Esophagus squamous epithelium (tissue), 5 donors: ENCODE results near the gene MARCHF9. TPM values are rescaled to one million over a fixed set of nuclear protein-coding genes. Genes with fewer than 3 reads are reported as not detected.
A peak's percentile ranks its signal among the peaks of the same experiment; 100 is the strongest.

ENCODE experiments used
- DNase-seq: peaks from one replicate; lab custom pipeline; 2025; lab: John Stamatoyannopoulos, UW
- H3K27ac ChIP-seq, 4 donors: fragments of 200-600 bp; sonication (generic); one replicate each; pipeline ENCODE4 v1.5.1; 2016 to 2019; ENCODE audit warnings: mild to moderate bottlenecking in 1 of 4
- H3K27me3 ChIP-seq, 4 donors: fragments of 200-600 bp; sonication (generic); 1 replicate in 3 of 4; 2 replicates in 1 of 4; pipeline versions ENCODE4 v1.5.1 to v1.6.0; 2017 to 2021; ENCODE audit warnings: antibody characterized with exemption in 1 of 4
- H3K36me3 ChIP-seq, 3 donors: fragments of 200-600 bp; sonication (generic); one replicate each; pipeline ENCODE4 v1.5.1; 2016 to 2019
- H3K4me1 ChIP-seq, 3 donors: fragments of 200-600 bp; sonication (generic); one replicate each; pipeline ENCODE4 v1.5.1; 2017 to 2019
- H3K4me3 ChIP-seq, 4 donors: fragments of 200-600 bp; sonication (generic); 1 replicate in 3 of 4; 2 replicates in 1 of 4; pipeline ENCODE4 v1.5.1; 2016 to 2019; ENCODE audit warnings: mild to moderate bottlenecking in 2 of 4, moderate library complexity in 1 of 4
- H3K9me3 ChIP-seq, 3 donors: fragments of 200-600 bp; sonication (generic); one replicate each; pipeline ENCODE4 v1.5.1; 2016 to 2019
- POLR2A ChIP-seq, 4 donors: fragments of 450-650 bp; IDR thresholded peaks; one replicate each; pipeline ENCODE4 v1.6.1; 2017; ENCODE audit warnings: antibody characterized with exemption in 4 of 4, mild to moderate bottlenecking in 4 of 4, moderate library complexity in 3 of 4
- WGBS, 2 donors: methylation state at CpG; one replicate each; pipeline ENCODE4 v1.1.5; 2018; 5-methylcytosine and 5-hydroxymethylcytosine counted together
- intact Hi-C: fragments of 100-400 bp; cut with DNase I; formaldehyde crosslinking; loops from one replicate; pipeline ENCODE4 v1.15.0; 2022
- total RNA-seq, 4 donors: library from RNA; depleted of rRNA; stranded (reverse); fragments of >200 nt; gene quantifications; one replicate each; pipeline ENCODE4 v1.1.0, GENCODE V29; 2016
- TF ChIP-seq, protein P1 (sequence below), 6 experiments: fragments of 450-650 bp in 4 of 6; fragments of 200-600 bp in 2 of 6; sonication (generic) in 2 of 6; IDR thresholded peaks; one replicate each; pipeline ENCODE4 v1.5.1; 2016 to 2019; ENCODE audit warnings: antibody characterized with exemption in 6 of 6, mild to moderate bottlenecking in 4 of 6, moderate library complexity in 4 of 6
- donor health status: DM: yes; HTN: yes; CAD: no.

Gene MARCHF9
- total RNA-seq, 4 donors from 2014 or later, result 3.6 to 8.4 (median 5.3) TPM

DNA sequence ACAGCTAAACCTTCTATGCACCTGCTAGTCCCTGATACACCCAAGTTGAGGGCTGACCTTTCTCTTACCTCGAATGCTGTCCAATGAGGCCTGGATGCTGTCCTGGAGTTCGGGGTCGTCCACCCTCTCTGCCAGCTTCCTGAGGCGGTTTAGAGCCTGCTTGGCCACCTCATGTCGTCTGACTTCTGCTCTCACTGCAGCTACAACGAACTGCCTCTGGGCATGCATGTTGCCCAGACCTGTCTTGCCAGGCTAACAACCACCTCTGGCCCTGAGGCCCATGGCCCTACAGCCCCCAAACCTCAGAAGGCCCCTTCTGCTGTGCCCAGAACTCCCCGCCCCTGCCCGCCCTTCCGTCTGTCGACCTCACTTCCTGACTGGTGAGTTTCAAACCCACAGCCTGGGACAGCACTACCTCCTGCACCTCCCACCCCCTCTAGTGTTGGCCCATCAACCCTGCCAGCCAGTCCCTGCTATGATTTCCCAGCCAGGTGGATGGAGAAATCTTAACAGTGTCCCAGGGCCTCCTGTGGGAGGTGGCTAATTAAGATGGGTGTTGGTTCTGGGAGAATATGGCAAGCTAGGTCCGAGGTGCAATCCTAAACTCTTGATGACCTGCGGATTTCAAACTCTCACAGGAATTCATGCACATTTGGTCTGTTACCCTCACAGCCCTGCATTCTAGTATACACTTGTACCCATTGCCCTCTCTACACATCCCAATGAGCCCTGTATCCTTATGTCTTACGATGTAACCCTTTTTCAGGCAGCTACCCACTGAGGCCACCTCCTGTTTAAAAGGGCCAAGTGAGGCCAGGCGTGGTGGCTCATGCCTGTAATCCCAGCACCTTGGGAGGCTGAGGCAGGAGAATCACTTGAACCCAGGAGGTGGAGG lies 12.8 kb upstream of the MARCHF9 start:
- H3K9me3 ChIP-seq, result no peaks in the 10 kb centered on the region
- H3K4me1 ChIP-seq, result peaks cover 22 to 53% (median 22%) of the 10 kb centered on the region in 3 donors
- WGBS, 2 donors, result 33 to 44% methylated on average over 7 to 8 of the region's 14 CpGs
- DNase-seq, result no peak
- H3K36me3 ChIP-seq, result peaks cover 0 to 15% (median 3%) of the 10 kb centered on the region in 3 donors
- peak overlapping the region in 3 of 4 donors; percentile 23 to 57 (median 34) for H3K4me3 ChIP-seq
- H3K27ac ChIP-seq, result peak overlapping the region in 2 of 4 donors; percentile 45 to 57
- no peak for TF ChIP-seq POLR2A (IDR thresholded peaks at IDR 0.05)
- TF ChIP-seq, protein P1, sequence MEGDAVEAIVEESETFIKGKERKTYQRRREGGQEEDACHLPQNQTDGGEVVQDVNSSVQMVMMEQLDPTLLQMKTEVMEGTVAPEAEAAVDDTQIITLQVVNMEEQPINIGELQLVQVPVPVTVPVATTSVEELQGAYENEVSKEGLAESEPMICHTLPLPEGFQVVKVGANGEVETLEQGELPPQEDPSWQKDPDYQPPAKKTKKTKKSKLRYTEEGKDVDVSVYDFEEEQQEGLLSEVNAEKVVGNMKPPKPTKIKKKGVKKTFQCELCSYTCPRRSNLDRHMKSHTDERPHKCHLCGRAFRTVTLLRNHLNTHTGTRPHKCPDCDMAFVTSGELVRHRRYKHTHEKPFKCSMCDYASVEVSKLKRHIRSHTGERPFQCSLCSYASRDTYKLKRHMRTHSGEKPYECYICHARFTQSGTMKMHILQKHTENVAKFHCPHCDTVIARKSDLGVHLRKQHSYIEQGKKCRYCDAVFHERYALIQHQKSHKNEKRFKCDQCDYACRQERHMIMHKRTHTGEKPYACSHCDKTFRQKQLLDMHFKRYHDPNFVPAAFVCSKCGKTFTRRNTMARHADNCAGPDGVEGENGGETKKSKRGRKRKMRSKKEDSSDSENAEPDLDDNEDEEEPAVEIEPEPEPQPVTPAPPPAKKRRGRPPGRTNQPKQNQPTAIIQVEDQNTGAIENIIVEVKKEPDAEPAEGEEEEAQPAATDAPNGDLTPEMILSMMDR (IDR thresholded peaks at IDR 0.05), result peak in 4 of 6 experiments; percentile 5 to 39 (median 23)
- intact Hi-C loops, result no loop called here
- peaks cover 15 to 53% (median 22%) of the 10 kb centered on the region in 4 donors for H3K27me3 ChIP-seq

GRCh38 chr12:57743769-57744168 lies 11.1 kb upstream of the MARCHF9 start:
- no peak for DNase-seq
- no peak for TF ChIP-seq POLR2A (IDR thresholded peaks at IDR 0.05)
- TF ChIP-seq, protein P1 (IDR thresholded peaks at IDR 0.05), result no peak
- Histone ChIP-seq H3K9me3 (no peaks in the 10 kb centered on the region), H3K36me3 (peaks cover 2 to 26% (median 15%) of the 10 kb centered on the region in 3 donors), H3K4me3 (no peak overlapping the region), H3K4me1 (peaks cover 5 to 36% (median 10%) of the 10 kb centered on the region in 3 donors), H3K27me3 (peaks cover under 1 to 36% (median 8%) of the 10 kb centered on the region in 4 donors), H3K27ac (peak overlapping the region in 2 of 4 donors; percentile 96 to 99)
- WGBS, 2 donors, result 65 to 79% methylated on average over 2 of the region's 2 CpGs
- intact Hi-C loops, result no loop called here

GRCh38 chr12:57744194-57744776 lies 10.6 kb upstream of the MARCHF9 start:
- Histone ChIP-seq H3K36me3 (peaks cover 7 to 31% (median 18%) of the 10 kb centered on the region in 3 donors), H3K27me3 (peaks cover 0 to 31% (median 3%) of the 10 kb centered on the region in 4 donors), H3K4me3 (peak overlapping the region; percentile 75 to 91 (median 80)), H3K27ac (peak overlapping the region; percentile 94 to 99 (median 96)), H3K4me1 (peaks cover under 1 to 32% (median 8%) of the 10 kb centered on the region in 3 donors), H3K9me3 (no peaks in the 10 kb centered on the region)
- TF ChIP-seq, protein P1 (IDR thresholded peaks at IDR 0.05), result no peak
- no peak for TF ChIP-seq POLR2A (IDR thresholded peaks at IDR 0.05)
- WGBS, 2 donors, result 6 to 7% methylated on average over 3 to 18 of the region's 21 CpGs
- DNase-seq, result peak; percentile 48
- intact Hi-C loops, result no loop called here

- Histone ChIP-seq H3K36me3 (peaks cover 7 to 37% (median 18%) of the 10 kb centered on the region in 3 donors), H3K4me1 (peaks cover 0 to 32% (median 8%) of the 10 kb centered on the region in 3 donors), H3K9me3 (no peaks in the 10 kb centered on the region), H3K27me3 (peaks cover 0 to 24% (median under 1%) of the 10 kb centered on the region in 4 donors), H3K27ac (peak within 1 kb of the TSS; percentile 94 to 99 (median 96)), H3K4me3 (peak within 1 kb of the TSS; percentile 75 to 91 (median 80))
- TF ChIP-seq POLR2A (IDR thresholded peaks at IDR 0.05), result peak in 2 of 4 donors; percentile 65 to 76
- TF ChIP-seq, protein P1 (IDR thresholded peaks at IDR 0.05), result peak in 3 of 6 experiments; percentile 12 to 33 (median 19)
- intact Hi-C loops, result no loop called here
- peak; percentile 81 for DNase-seq
- WGBS, 2 donors, result 1 to 2% methylated on average over 19 to 21 of the region's 29 CpGs
These were observed 10.0 kb upstream of the MARCHF9 start, which contains the start of gene TSPAN31 for GRCh38 chr12:57744777-57745484. Gene TSPAN31 (plus strand): TSS chr12:57745039. CDS start chr12:57745155, 116 bp downstream.
